Ishikawa (cell line): ENCODE results near the gene CAMTA1.

Source experiments
- CEBPB ChIP-seq: IDR thresholded peaks from 2 replicates; pipeline ENCODE4 v1.6.1; 2012
- CREB1 ChIP-seq: IDR thresholded peaks from 2 replicates; pipeline ENCODE4 v1.6.1; 2012; ENCODE audit warnings: low read depth
- EGR1 ChIP-seq: IDR thresholded peaks from 2 replicates; pipeline ENCODE4 v1.6.1; 2012
- EP300 ChIP-seq: IDR thresholded peaks from 2 replicates; pipeline ENCODE4 v1.6.1; 2012; ENCODE audit warnings: borderline replicate concordance
- FOXM1 ChIP-seq: IDR thresholded peaks from 2 replicates; pipeline ENCODE4 v1.6.1; 2012; ENCODE audit warnings: low read depth, borderline replicate concordance
- NFIC ChIP-seq: IDR thresholded peaks from 2 replicates; pipeline ENCODE4 v1.6.1; 2012
- RAD21 ChIP-seq: IDR thresholded peaks from 2 replicates; pipeline ENCODE4 v1.6.1; 2012; ENCODE audit warnings: low read depth
- TAF1 ChIP-seq: IDR thresholded peaks from 2 replicates; pipeline ENCODE4 v1.6.1; 2012; ENCODE audit warnings: low read depth, mild to moderate bottlenecking
- TCF12 ChIP-seq: IDR thresholded peaks from 2 replicates; pipeline ENCODE4 v1.6.1; 2012; ENCODE audit warnings: low read depth
- TEAD4 ChIP-seq: IDR thresholded peaks from 2 replicates; pipeline ENCODE4 v1.6.1; 2012
- USF1 ChIP-seq: IDR thresholded peaks from 2 replicates; pipeline ENCODE4 v1.6.1; 2012
- YY1 ChIP-seq: IDR thresholded peaks from 2 replicates; pipeline ENCODE4 v1.6.1; 2012; ENCODE audit warnings: low read depth
- ZBTB7A ChIP-seq: IDR thresholded peaks from 2 replicates; pipeline ENCODE4 v1.6.1; 2012; ENCODE audit warnings: low read depth
- TF ChIP-seq, protein P1 (sequence below): IDR thresholded peaks from 2 replicates; pipeline ENCODE4 v1.6.1; 2012
- TF ChIP-seq, protein P2 (sequence below): IDR thresholded peaks from 2 replicates; pipeline ENCODE4 v1.6.1; 2012; ENCODE audit warnings: low read depth, mild to moderate bottlenecking

Gene CAMTA1

DNA sequence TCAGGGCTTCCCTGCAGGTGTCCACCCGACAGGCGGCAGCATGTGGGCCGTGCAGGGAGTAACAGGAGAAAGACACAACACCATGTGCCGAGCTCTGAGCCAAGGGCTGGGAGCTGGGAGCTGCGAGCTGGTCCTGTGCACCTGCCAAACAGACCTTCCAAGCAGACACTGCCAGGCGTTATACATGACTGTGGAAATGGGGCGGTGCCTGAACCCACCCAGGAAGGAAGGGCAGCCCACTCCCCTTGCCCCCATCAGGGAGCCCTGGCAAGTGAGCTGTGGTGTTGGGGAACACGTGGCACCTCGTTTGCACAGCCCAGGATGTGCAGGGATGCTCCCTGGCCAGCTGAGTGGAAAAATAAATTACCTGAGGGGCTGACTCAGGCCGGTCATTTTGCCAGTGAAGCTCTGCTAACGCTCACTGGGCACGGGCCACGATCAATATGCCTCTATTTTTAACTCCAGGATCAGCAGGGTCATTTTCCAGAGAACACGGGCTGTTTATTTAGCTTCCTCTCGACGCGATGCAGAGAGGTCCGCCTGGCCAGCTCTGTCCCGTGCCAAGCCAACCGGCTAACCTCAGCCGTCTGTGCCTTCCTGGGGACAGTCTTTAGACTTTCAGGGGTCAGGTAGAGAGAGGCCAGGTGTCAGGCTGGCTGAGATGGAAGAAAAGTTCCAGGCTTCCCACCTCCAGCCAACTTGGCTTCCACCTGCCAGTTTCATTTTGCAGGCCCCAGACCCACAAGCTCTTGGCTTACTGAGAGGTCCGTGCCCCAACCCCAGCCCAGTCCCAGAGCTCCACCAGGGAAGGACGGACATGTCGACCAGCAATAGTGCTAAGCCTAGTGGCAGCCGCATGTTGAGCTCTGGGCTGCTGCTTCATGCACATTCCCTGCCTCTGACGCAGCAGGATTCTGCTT is 789.1 kb downstream of the CAMTA1 start:
- TF ChIP-seq EP300: no peak
- TF ChIP-seq TEAD4: no peak
- TF ChIP-seq CEBPB: no peak
- TF ChIP-seq, protein P1, sequence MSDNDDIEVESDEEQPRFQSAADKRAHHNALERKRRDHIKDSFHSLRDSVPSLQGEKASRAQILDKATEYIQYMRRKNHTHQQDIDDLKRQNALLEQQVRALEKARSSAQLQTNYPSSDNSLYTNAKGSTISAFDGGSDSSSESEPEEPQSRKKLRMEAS: no peak
- no peak for TF ChIP-seq TAF1
- no peak for TF ChIP-seq TCF12
- TF ChIP-seq ZBTB7A: no peak
- TF ChIP-seq NFIC: no peak
- TF ChIP-seq, protein P2, sequence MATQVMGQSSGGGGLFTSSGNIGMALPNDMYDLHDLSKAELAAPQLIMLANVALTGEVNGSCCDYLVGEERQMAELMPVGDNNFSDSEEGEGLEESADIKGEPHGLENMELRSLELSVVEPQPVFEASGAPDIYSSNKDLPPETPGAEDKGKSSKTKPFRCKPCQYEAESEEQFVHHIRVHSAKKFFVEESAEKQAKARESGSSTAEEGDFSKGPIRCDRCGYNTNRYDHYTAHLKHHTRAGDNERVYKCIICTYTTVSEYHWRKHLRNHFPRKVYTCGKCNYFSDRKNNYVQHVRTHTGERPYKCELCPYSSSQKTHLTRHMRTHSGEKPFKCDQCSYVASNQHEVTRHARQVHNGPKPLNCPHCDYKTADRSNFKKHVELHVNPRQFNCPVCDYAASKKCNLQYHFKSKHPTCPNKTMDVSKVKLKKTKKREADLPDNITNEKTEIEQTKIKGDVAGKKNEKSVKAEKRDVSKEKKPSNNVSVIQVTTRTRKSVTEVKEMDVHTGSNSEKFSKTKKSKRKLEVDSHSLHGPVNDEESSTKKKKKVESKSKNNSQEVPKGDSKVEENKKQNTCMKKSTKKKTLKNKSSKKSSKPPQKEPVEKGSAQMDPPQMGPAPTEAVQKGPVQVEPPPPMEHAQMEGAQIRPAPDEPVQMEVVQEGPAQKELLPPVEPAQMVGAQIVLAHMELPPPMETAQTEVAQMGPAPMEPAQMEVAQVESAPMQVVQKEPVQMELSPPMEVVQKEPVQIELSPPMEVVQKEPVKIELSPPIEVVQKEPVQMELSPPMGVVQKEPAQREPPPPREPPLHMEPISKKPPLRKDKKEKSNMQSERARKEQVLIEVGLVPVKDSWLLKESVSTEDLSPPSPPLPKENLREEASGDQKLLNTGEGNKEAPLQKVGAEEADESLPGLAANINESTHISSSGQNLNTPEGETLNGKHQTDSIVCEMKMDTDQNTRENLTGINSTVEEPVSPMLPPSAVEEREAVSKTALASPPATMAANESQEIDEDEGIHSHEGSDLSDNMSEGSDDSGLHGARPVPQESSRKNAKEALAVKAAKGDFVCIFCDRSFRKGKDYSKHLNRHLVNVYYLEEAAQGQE: no peak
- TF ChIP-seq USF1: no peak
- TF ChIP-seq CREB1: no peak
- no peak for TF ChIP-seq YY1
- TF ChIP-seq EGR1: no peak
- TF ChIP-seq RAD21: no peak
- TF ChIP-seq FOXM1: no peak

DNA sequence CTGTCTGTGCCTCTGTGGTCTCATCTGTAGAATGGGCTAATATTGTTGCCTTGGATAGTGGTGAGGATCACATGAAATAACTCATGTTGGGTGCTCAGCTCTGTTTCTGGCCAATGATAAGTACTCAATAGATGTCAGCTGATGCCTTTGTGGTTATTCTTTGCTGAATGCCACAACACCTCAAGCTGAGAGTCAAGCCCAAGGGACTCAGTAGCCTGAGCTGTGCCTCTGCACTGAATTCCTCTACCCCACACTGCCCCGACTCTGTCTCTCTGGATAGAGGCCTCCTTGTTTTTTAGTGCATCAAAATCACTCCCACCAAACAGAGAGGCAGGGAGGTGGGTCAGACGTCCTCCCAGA is 789.8 kb downstream of the CAMTA1 start:
- TF ChIP-seq YY1: no peak
- TF ChIP-seq ZBTB7A: no peak
- no peak for TF ChIP-seq TEAD4
- no peak for TF ChIP-seq TCF12
- TF ChIP-seq FOXM1: no peak
- TF ChIP-seq NFIC: no peak
- no peak for TF ChIP-seq USF1
- no peak for TF ChIP-seq EGR1

- TF ChIP-seq YY1: no peak
- peak; percentile 6; the same call in 1 of the 2 replicates for TF ChIP-seq RAD21
- no peak for TF ChIP-seq FOXM1
- no peak for TF ChIP-seq ZBTB7A
- TF ChIP-seq, protein P1: no peak
- no peak for TF ChIP-seq NFIC
These were observed 791.8 kb downstream of the CAMTA1 start for GRCh38 chr1:7576946-7577657.

DNA sequence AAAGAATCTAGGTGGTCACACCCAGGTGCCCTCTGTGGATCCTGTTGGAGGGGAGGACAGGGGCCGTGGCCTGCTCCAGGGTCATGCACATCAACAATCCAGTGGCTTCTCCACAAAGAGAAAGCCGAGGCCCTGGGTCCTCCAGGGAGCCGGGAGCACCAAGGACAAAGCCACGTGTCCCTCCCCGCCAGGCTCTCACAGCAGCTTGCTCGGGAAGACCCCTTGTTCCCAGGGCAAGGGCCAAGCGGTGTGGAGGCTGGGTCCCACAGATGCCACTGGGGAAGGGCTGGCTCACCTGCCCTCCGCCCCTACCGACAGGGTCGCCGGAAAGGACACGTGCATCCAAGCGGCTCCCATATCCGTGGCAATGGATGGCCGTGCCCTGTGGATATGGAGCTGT is 793.0 kb downstream of the CAMTA1 start:
- TF ChIP-seq, protein P2: no peak
- TF ChIP-seq FOXM1 (no peak), EP300 (no peak), RAD21 (no peak), EGR1 (no peak), USF1 (no peak), CREB1 (no peak), TEAD4 (no peak), TCF12 (no peak), CEBPB (no peak)
- TF ChIP-seq, protein P1: no peak

GRCh38 chr1:7579016-7579415 is 793.8 kb downstream of the CAMTA1 start:
- no peak for TF ChIP-seq NFIC
- TF ChIP-seq TEAD4: no peak
- TF ChIP-seq CEBPB: no peak
- no peak for TF ChIP-seq EGR1
- TF ChIP-seq RAD21: no peak
- TF ChIP-seq CREB1: no peak
- TF ChIP-seq, protein P2: no peak
- TF ChIP-seq, protein P1: no peak
- no peak for TF ChIP-seq TAF1
- no peak for TF ChIP-seq YY1
- TF ChIP-seq EP300: no peak
- TF ChIP-seq TCF12: no peak
- no peak for TF ChIP-seq USF1
- TF ChIP-seq ZBTB7A: no peak
- TF ChIP-seq FOXM1: no peak
